Keratinocyte (primary cell): ENCODE results near the gene TK2. TPM values are rescaled to one million over a fixed set of nuclear protein-coding genes. Genes with fewer than 3 reads are reported as not detected.

Experiments
- DNase-seq: peaks from one replicate; pipeline ENCODE4 v3.0.0-alpha.2; 2011; ENCODE audit warnings: low read depth, missing footprints, low spot score
- FAIRE-seq: peaks from 2 replicates; lab custom pipeline; 2011; peaks lifted over from hg19 to GRCh38; lab: Jason Lieb, UNC
- H2AFZ ChIP-seq: 2 replicates; pipeline ENCODE4 v1.6.0; 2012; ENCODE audit warnings: low read length, control low read depth, inconsistent platforms; ENCODE audit not compliant: control insufficient read depth
- H3K27ac ChIP-seq: 2 replicates; pipeline ENCODE4 v1.5.1; 2011; ENCODE audit warnings: low read length; ENCODE audit not compliant: control insufficient read depth, insufficient read depth
- H3K27me3 ChIP-seq: 3 replicates; pipeline ENCODE4 v1.6.0; 2011; ENCODE audit warnings: low read length; ENCODE audit not compliant: control insufficient read depth, insufficient read depth; ENCODE audit errors: extremely low read depth
- H3K36me3 ChIP-seq, 2 experiments: 2 replicates in 1 of 2; 3 replicates in 1 of 2; pipeline ENCODE4 v1.5.1; 2011; ENCODE audit warnings: low read length in 2 of 2, mild to moderate bottlenecking in 1 of 2; ENCODE audit not compliant: control insufficient read depth in 2 of 2, insufficient read depth in 2 of 2; ENCODE audit errors: extremely low read depth in 1 of 2
- H3K4me1 ChIP-seq: 3 replicates; pipeline ENCODE4 v1.5.1; 2011; ENCODE audit warnings: low read length; ENCODE audit not compliant: control insufficient read depth, insufficient read depth; ENCODE audit errors: extremely low read depth
- H3K4me2 ChIP-seq: 3 replicates; pipeline ENCODE4 v1.6.0; 2011; ENCODE audit warnings: low read depth, low read length; ENCODE audit not compliant: control insufficient read depth, insufficient read depth; ENCODE audit errors: extremely low read depth
- H3K4me3 ChIP-seq, 3 experiments: fragments of 200-600 bp in 1 of 3; sonication (generic) in 1 of 3; 2 replicates in 2 of 3; 3 replicates in 1 of 3; pipeline ENCODE4 v1.5.1; 2011 to 2016; ENCODE audit warnings: low read length in 3 of 3, mild to moderate bottlenecking in 3 of 3, control low read depth in 2 of 3, inconsistent platforms in 1 of 3, low read depth in 1 of 3, mixed read lengths in 1 of 3, mixed run types in 1 of 3, moderate library complexity in 1 of 3; ENCODE audit not compliant: control insufficient read depth in 2 of 3, insufficient read depth in 2 of 3; ENCODE audit errors: extremely low read depth in 1 of 3
- H3K79me2 ChIP-seq: 2 replicates; pipeline ENCODE4 v1.6.0; 2012; ENCODE audit warnings: low read length; ENCODE audit not compliant: control insufficient read depth, insufficient read depth
- H3K9ac ChIP-seq: 3 replicates; pipeline ENCODE4 v1.6.0; 2011; ENCODE audit warnings: low read length; ENCODE audit not compliant: control insufficient read depth, insufficient read depth; ENCODE audit errors: extremely low read depth
- H3K9me1 ChIP-seq: 3 replicates; pipeline ENCODE4 v1.6.0; 2011; ENCODE audit warnings: low read length; ENCODE audit not compliant: control insufficient read depth, insufficient read depth; ENCODE audit errors: extremely low read depth
- H3K9me3 ChIP-seq: 2 replicates; pipeline ENCODE4 v1.5.1; 2012; ENCODE audit warnings: low read depth, low read length; ENCODE audit not compliant: control insufficient read depth
- H4K20me1 ChIP-seq: 3 replicates; pipeline ENCODE4 v1.6.0; 2011; ENCODE audit warnings: low read length; ENCODE audit not compliant: control insufficient read depth, insufficient read depth; ENCODE audit errors: extremely low read depth
- EZH2 ChIP-seq: IDR thresholded peaks from one replicate; pipeline ENCODE4 v1.6.1; 2012; ENCODE audit warnings: inconsistent platforms, mild to moderate bottlenecking, low read length, moderate library complexity
- dilution Hi-C: fragments of 300-500 bp; cut with MboI; formaldehyde crosslinking; loops from one replicate; pipeline ENCODE4 v1.7.0; 2020; ENCODE audit warnings: low sequenced_read_pairs; ENCODE audit not compliant: extremely low pct_ligation_motif_present
- polyA plus RNA-seq, 5 experiments: library from polyadenylated mRNA; depleted of rRNA in 3 of 5; stranded (reverse) in 3 of 5; stranded (forward) in 1 of 5; unstranded in 1 of 5; fragments of >200 nt; gene quantifications; 1 replicate in 1 of 5; 2 replicates in 3 of 5; 3 replicates in 1 of 5; pipeline versions ENCODE4 v1.2.1 to v1.2.3, GENCODE V29; 2011 to 2012; ENCODE audit warnings: missing spikeins in 2 of 5, low read depth in 1 of 5, low replicate concordance in 1 of 5
- TF ChIP-seq, protein P1 (sequence below), 3 experiments: IDR thresholded peaks in 1 of 3; conservative IDR thresholded peaks in 1 of 3; optimal IDR thresholded peaks in 1 of 3; 2 replicates in 2 of 3; 3 replicates in 1 of 3; pipeline versions ENCODE3 to v1.5.1; 2011; ENCODE audit warnings: low read length in 3 of 3, mild to moderate bottlenecking in 3 of 3, moderate library complexity in 2 of 3, control low read depth in 1 of 3, inconsistent platforms in 1 of 3; ENCODE audit not compliant: insufficient read depth in 2 of 3; ENCODE audit errors: extremely low read depth in 1 of 3

Gene TK2
- polyA plus RNA-seq, 1 donor (not counting 4 experiments of a cell fraction or from before 2014, with no cell fraction given): 19.7 TPM

DNA sequence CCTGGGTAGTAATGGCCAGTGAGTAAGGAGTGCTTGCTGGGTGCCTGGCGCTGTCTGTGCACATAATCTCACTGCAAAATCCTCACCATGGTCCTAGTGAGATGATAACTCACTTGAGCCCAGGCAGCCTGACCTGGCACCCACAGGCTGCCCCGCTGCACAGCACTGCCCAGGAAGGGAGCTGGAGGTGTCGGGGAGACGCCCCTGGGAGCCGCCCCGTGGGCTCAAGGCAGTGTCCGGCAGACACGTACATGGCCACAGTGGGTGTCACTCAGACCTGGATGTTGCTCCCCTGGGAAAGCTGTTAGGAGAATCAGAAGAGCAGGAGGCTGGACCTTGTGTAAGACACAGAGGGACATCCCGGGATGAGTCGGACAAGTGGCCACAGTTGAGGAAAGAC lies 78.7 kb downstream of the TK2 start:
- no peaks in the 10 kb centered on the region for H4K20me1 ChIP-seq
- H3K27me3 ChIP-seq: peaks cover 6% of the 10 kb centered on the region
- H3K9me1 ChIP-seq: no peaks in the 10 kb centered on the region
- no peak overlapping the region for H3K4me2 ChIP-seq
- dilution Hi-C loops: no loop called here
- TF ChIP-seq, protein P1, sequence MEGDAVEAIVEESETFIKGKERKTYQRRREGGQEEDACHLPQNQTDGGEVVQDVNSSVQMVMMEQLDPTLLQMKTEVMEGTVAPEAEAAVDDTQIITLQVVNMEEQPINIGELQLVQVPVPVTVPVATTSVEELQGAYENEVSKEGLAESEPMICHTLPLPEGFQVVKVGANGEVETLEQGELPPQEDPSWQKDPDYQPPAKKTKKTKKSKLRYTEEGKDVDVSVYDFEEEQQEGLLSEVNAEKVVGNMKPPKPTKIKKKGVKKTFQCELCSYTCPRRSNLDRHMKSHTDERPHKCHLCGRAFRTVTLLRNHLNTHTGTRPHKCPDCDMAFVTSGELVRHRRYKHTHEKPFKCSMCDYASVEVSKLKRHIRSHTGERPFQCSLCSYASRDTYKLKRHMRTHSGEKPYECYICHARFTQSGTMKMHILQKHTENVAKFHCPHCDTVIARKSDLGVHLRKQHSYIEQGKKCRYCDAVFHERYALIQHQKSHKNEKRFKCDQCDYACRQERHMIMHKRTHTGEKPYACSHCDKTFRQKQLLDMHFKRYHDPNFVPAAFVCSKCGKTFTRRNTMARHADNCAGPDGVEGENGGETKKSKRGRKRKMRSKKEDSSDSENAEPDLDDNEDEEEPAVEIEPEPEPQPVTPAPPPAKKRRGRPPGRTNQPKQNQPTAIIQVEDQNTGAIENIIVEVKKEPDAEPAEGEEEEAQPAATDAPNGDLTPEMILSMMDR (optimal IDR thresholded peaks at IDR 0.05 in 1 of 3, IDR thresholded peaks at IDR 0.05 in 1 of 3, conservative IDR thresholded peaks at IDR 0.05 in 1 of 3; ENCODE audit: extremely low read depth in 1 of 3, insufficient read depth in 2 of 3, low read length in 3 of 3): no peak
- TF ChIP-seq EZH2: no peak
- no peak for FAIRE-seq
- no peak overlapping the region for H3K9ac ChIP-seq
- no peaks in the 10 kb centered on the region for H3K36me3 ChIP-seq
- no peak overlapping the region for H2AFZ ChIP-seq
- no peak for DNase-seq
- no peaks in the 10 kb centered on the region for H3K9me3 ChIP-seq
- no peaks in the 10 kb centered on the region for H3K79me2 ChIP-seq
- no peaks in the 10 kb centered on the region for H3K4me1 ChIP-seq
- no peak overlapping the region for H3K4me3 ChIP-seq
- no peak overlapping the region for H3K27ac ChIP-seq

DNA sequence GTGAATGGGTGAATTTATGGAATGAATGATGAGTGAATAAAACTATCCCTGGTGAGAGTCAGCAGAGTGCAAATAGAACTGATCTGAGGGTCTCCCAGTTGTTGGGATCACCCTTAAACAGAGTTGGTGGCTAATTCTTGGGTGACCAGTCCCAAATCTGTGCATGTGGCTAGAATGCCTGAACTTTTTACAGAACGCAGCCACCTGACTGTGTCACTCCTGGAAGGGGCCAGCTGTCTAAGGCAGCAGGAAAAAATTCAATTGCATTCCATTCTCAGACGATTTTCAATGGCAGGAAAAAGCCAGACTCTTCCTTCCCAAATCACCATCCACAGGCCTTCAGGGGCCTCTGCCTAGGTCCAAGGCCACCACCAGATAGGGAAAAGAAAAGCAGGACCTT lies 79.4 kb downstream of the TK2 start:
- Histone ChIP-seq H3K79me2 (no peaks in the 10 kb centered on the region), H3K36me3 (no peaks in the 10 kb centered on the region), H3K27ac (no peak overlapping the region), H3K4me3 (no peak overlapping the region), H3K9me3 (no peaks in the 10 kb centered on the region), H3K9me1 (no peaks in the 10 kb centered on the region), H3K27me3 (peaks cover 6% of the 10 kb centered on the region), H3K4me1 (no peaks in the 10 kb centered on the region), H4K20me1 (no peaks in the 10 kb centered on the region), H3K9ac (no peak overlapping the region), H3K4me2 (no peak overlapping the region), H2AFZ (no peak overlapping the region)
- dilution Hi-C loops: no loop called here
- FAIRE-seq: no peak
- TF ChIP-seq, protein P1 (optimal IDR thresholded peaks at IDR 0.05 in 1 of 3, IDR thresholded peaks at IDR 0.05 in 1 of 3, conservative IDR thresholded peaks at IDR 0.05 in 1 of 3; ENCODE audit: extremely low read depth in 1 of 3, insufficient read depth in 2 of 3, low read length in 3 of 3): no peak
- no peak for TF ChIP-seq EZH2
- no peak for DNase-seq
